IPS DF 4.7 (cell line): Measurements from ENCODE around the gene IRGC.

ENCODE experiments used
- DNase-seq: peaks from one replicate; pipeline ENCODE4 v3.0.0-alpha.2; 2013; ENCODE audit warnings: low spot score; ENCODE audit errors: extremely low read depth

IRGC gene

GRCh38 chr19:43724896-43725295, 9.0 kb downstream of the IRGC start:
- no peak for DNase-seq

GRCh38 chr19:43725468-43725867, 9.6 kb downstream of the IRGC start:
- no peak for DNase-seq

GRCh38 chr19:43726736-43727592, 11.1 kb downstream of the IRGC start:
- DNase-seq: no peak

GRCh38 chr19:43727593-43727853, 11.6 kb downstream of the IRGC start:
- DNase-seq: no peak

- no peak for DNase-seq
Measured at GRCh38 chr19:43729919-43730318, 14.0 kb downstream of the IRGC start.

- no peak for DNase-seq
Measured at GRCh38 chr19:43731346-43731745, 15.5 kb downstream of the IRGC start.

GRCh38 chr19:43731846-43732245, 16.0 kb downstream of the IRGC start:
- no peak for DNase-seq

GRCh38 chr19:43735013-43735412, 19.1 kb downstream of the IRGC start:
- no peak for DNase-seq

- DNase-seq: no peak
Measured at GRCh38 chr19:43735957-43736356, 20.1 kb downstream of the IRGC start.

GRCh38 chr19:43738780-43739211, 22.9 kb downstream of the IRGC start:
- DNase-seq: no peak

GRCh38 chr19:43739439-43740235, 23.8 kb downstream of the IRGC start:
- DNase-seq: no peak

- no peak for DNase-seq
Measured at GRCh38 chr19:43741075-43741825, 25.4 kb downstream of the IRGC start.

- no peak for DNase-seq
Measured at GRCh38 chr19:43743059-43743458, 27.2 kb downstream of the IRGC start.

- no peak for DNase-seq
Measured at GRCh38 chr19:43747557-43748204, 31.8 kb downstream of the IRGC start.

GRCh38 chr19:43748205-43748594, 32.3 kb downstream of the IRGC start:
- DNase-seq: no peak

- no peak for DNase-seq
Measured at GRCh38 chr19:43748685-43749084, 32.8 kb downstream of the IRGC start.

GRCh38 chr19:43749152-43749551, 33.3 kb downstream of the IRGC start:
- no peak for DNase-seq

GRCh38 chr19:43749898-43750297, 34.0 kb downstream of the IRGC start:
- no peak for DNase-seq

GRCh38 chr19:43751466-43752220, 35.8 kb downstream of the IRGC start:
- no peak for DNase-seq

- no peak for DNase-seq
Measured at GRCh38 chr19:43752287-43752875, 36.5 kb downstream of the IRGC start.

- DNase-seq: no peak
Measured at GRCh38 chr19:43754253-43754502, 38.3 kb downstream of the IRGC start.
